Stimulated activated memory B cell treated with anti-CD40 and anti-IgM and Interleukin-4, amounts not matched to agents 10 μg/mL and 1 μg/mL and 100 μg/mL, for 72 hours (primary cell): ENCODE results near the gene AP3B2.

Experiments used
- ATAC-seq: fragments of 150-1000 bp; cut with Tn5 transposase; 2 replicates; pipeline ENCODE4 v1.10.0; 2021
- H3K27ac Mint-ChIP-seq: one replicate; pipeline ENCODE4 v1.8.0; 2022; ENCODE audit warnings: mild to moderate bottlenecking, mixed read lengths
- H3K27me3 Mint-ChIP-seq: one replicate; pipeline ENCODE4 v1.8.0; 2022; ENCODE audit warnings: mixed read lengths
- H3K36me3 Mint-ChIP-seq: one replicate; pipeline ENCODE4 v1.8.0; 2022; ENCODE audit warnings: mixed read lengths
- H3K4me1 Mint-ChIP-seq: one replicate; pipeline ENCODE4 v1.8.0; 2022; ENCODE audit warnings: mixed read lengths
- H3K4me3 Mint-ChIP-seq: one replicate; pipeline ENCODE4 v1.8.0; 2022; ENCODE audit warnings: mild to moderate bottlenecking, moderate library complexity, mixed read lengths
- H3K9me3 Mint-ChIP-seq: one replicate; pipeline ENCODE4 v1.8.0; 2022; ENCODE audit warnings: mixed read lengths

The AP3B2 gene

DNA sequence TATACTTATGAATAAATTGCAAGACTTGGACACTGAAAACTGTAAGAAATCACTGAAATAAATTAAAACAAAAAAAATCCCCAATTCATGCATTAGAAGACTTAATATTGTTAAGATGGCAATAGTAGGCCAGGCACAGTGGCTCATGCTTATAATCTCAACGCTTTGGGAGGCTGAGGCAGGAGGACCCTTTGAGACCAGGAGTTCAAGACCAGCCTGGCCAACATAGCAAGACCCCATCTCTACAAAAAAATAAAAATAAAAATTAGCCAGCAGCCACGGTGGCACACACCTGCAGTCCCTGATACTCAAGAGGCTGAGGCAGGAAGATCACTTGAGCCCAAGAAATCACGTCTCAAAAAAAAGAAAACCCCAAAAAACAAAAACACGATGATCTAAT, 98.3 kb downstream of the AP3B2 start:
- Mint-ChIP-seq H3K27ac (no peak overlapping the region), H3K4me1 (no peaks in the 10 kb centered on the region), H3K36me3 (no peaks in the 10 kb centered on the region), H3K4me3 (no peak overlapping the region), H3K27me3 (peaks cover 18% of the 10 kb centered on the region), H3K9me3 (no peaks in the 10 kb centered on the region)
- no peak for ATAC-seq
